Osteoblast (primary cell): ENCODE measurements around the gene NTRK3. TPM values are rescaled to one million over a fixed set of nuclear protein-coding genes. Genes with fewer than 3 reads are reported as not detected.

Experiments used
- DNase-seq: peaks from one replicate; pipeline ENCODE4 v3.0.0; 2011; ENCODE audit warnings: low spot score, mixed read lengths; ENCODE audit not compliant: insufficient read length; ENCODE audit errors: missing footprints
- H2AFZ ChIP-seq: 2 replicates; pipeline ENCODE4 v1.6.0; 2011; ENCODE audit warnings: mild to moderate bottlenecking, low read length
- H3K27ac ChIP-seq: 2 replicates; pipeline ENCODE4 v1.5.1; 2011; ENCODE audit warnings: mild to moderate bottlenecking, low read depth, low read length, moderate library complexity
- H3K27me3 ChIP-seq: 2 replicates; pipeline ENCODE4 v1.6.0; 2012; ENCODE audit warnings: mild to moderate bottlenecking, control low read depth, inconsistent platforms, low read length, moderate library complexity; ENCODE audit not compliant: insufficient read depth
- H3K36me3 ChIP-seq: 2 replicates; pipeline ENCODE4 v1.5.1; 2011; ENCODE audit warnings: mild to moderate bottlenecking, low read length, control low read depth, moderate library complexity; ENCODE audit not compliant: insufficient read depth
- H3K4me1 ChIP-seq: 2 replicates; pipeline ENCODE4 v1.5.1; 2011; ENCODE audit warnings: mild to moderate bottlenecking, low read length, control low read depth, moderate library complexity; ENCODE audit not compliant: insufficient read depth
- H3K4me2 ChIP-seq: 2 replicates; pipeline ENCODE4 v1.6.0; 2011; ENCODE audit warnings: mild to moderate bottlenecking, low read length; ENCODE audit not compliant: insufficient read depth
- H3K4me3 ChIP-seq: fragments of 200-600 bp; sonication (generic); 3 replicates; pipeline ENCODE4 v1.5.1; 2012; ENCODE audit warnings: mild to moderate bottlenecking, low read length, inconsistent platforms; ENCODE audit not compliant: insufficient read depth
- H3K79me2 ChIP-seq: 2 replicates; pipeline ENCODE4 v1.6.0; 2012; ENCODE audit warnings: mild to moderate bottlenecking, low read length, control low read depth, inconsistent platforms; ENCODE audit not compliant: insufficient read depth
- H3K9me3 ChIP-seq: 2 replicates; pipeline ENCODE4 v1.5.1; 2011; ENCODE audit warnings: low read depth, low read length, control low read depth
- H4K20me1 ChIP-seq: 2 replicates; pipeline ENCODE4 v1.6.0; 2012; ENCODE audit warnings: mild to moderate bottlenecking, low read length, control low read depth; ENCODE audit not compliant: insufficient read depth
- CTCF ChIP-seq: IDR thresholded peaks from 2 replicates; pipeline ENCODE4 v1.5.1; 2011; ENCODE audit warnings: mild to moderate bottlenecking, low read depth, low read length, moderate library complexity; ENCODE audit errors: extremely low read depth
- total RNA-seq: library from RNA; depleted of rRNA; stranded (reverse); fragments of >200 nt; gene quantifications from 2 replicates; pipeline ENCODE4 v1.2.3, GENCODE V29; 2012

Gene NTRK3
- total RNA-seq, 1 donor, result 0.72 TPM

- Histone ChIP-seq H3K36me3 (no peaks in the 10 kb centered on the region), H2AFZ (no peak overlapping the region), H3K4me2 (no peak overlapping the region), H4K20me1 (no peaks in the 10 kb centered on the region), H3K9me3 (no peaks in the 10 kb centered on the region), H3K4me3 (no peak overlapping the region), H3K27ac (no peak overlapping the region), H3K79me2 (no peaks in the 10 kb centered on the region), H3K4me1 (no peaks in the 10 kb centered on the region), H3K27me3 (no peaks in the 10 kb centered on the region)
- DNase-seq, result no peak
- no peak for TF ChIP-seq CTCF
Measured at GRCh38 chr15:88012233-88012632, 244.3 kb downstream of the NTRK3 start.

GRCh38 chr15:88011533-88011932 lies 245.0 kb downstream of the NTRK3 start:
- H3K4me3 ChIP-seq, result no peak overlapping the region
- no peak for DNase-seq
- no peak for TF ChIP-seq CTCF
- H3K4me2 ChIP-seq, result no peak overlapping the region
- H3K79me2 ChIP-seq, result no peaks in the 10 kb centered on the region
- H3K27me3 ChIP-seq, result no peaks in the 10 kb centered on the region
- H3K4me1 ChIP-seq, result no peaks in the 10 kb centered on the region
- H4K20me1 ChIP-seq, result no peaks in the 10 kb centered on the region
- no peaks in the 10 kb centered on the region for H3K36me3 ChIP-seq
- H3K27ac ChIP-seq, result no peak overlapping the region
- H2AFZ ChIP-seq, result no peak overlapping the region
- no peaks in the 10 kb centered on the region for H3K9me3 ChIP-seq

- Histone ChIP-seq H3K4me2 (no peak overlapping the region), H3K4me1 (no peaks in the 10 kb centered on the region), H3K9me3 (no peaks in the 10 kb centered on the region), H4K20me1 (no peaks in the 10 kb centered on the region), H3K27me3 (no peaks in the 10 kb centered on the region), H3K4me3 (no peak overlapping the region), H3K36me3 (no peaks in the 10 kb centered on the region), H2AFZ (no peak overlapping the region), H3K27ac (no peak overlapping the region), H3K79me2 (no peaks in the 10 kb centered on the region)
- TF ChIP-seq CTCF, result no peak
- DNase-seq, result no peak
Measured at GRCh38 chr15:88006146-88006545, 250.4 kb downstream of the NTRK3 start.

GRCh38 chr15:88004399-88004798 lies 252.1 kb downstream of the NTRK3 start:
- H3K9me3 ChIP-seq, result no peaks in the 10 kb centered on the region
- no peaks in the 10 kb centered on the region for H3K36me3 ChIP-seq
- H4K20me1 ChIP-seq, result no peaks in the 10 kb centered on the region
- no peak overlapping the region for H3K27ac ChIP-seq
- no peaks in the 10 kb centered on the region for H3K4me1 ChIP-seq
- H3K4me2 ChIP-seq, result no peak overlapping the region
- H3K27me3 ChIP-seq, result no peaks in the 10 kb centered on the region
- TF ChIP-seq CTCF, result no peak
- DNase-seq, result no peak
- H2AFZ ChIP-seq, result no peak overlapping the region
- H3K4me3 ChIP-seq, result no peak overlapping the region
- H3K79me2 ChIP-seq, result no peaks in the 10 kb centered on the region
